Neural crest cell (in vitro differentiated cells): ENCODE data around the gene KDM6B. TPM values are rescaled to one million over a fixed set of nuclear protein-coding genes. Genes with fewer than 3 reads are reported as not detected.

Experiments used
- DNase-seq: peaks from one replicate; pipeline ENCODE4 v3.0.0; 2021; ENCODE audit warnings: low read depth, mixed read lengths, low spot score
- H3K27ac Mint-ChIP-seq: one replicate; pipeline ENCODE4 v1.8.0; 2021; ENCODE audit warnings: mild to moderate bottlenecking, mixed read lengths; ENCODE audit not compliant: unreplicated experiment
- H3K27me3 Mint-ChIP-seq: 2 replicates; pipeline ENCODE4 v1.8.0; 2021; ENCODE audit warnings: low read depth, mild to moderate bottlenecking, mixed read lengths
- H3K36me3 Mint-ChIP-seq: 2 replicates; pipeline ENCODE4 v1.8.0; 2021; ENCODE audit warnings: low read depth, mild to moderate bottlenecking, mixed read lengths
- H3K4me1 Mint-ChIP-seq: 2 replicates; pipeline ENCODE4 v1.8.0; 2021; ENCODE audit warnings: mixed read lengths
- H3K4me3 Mint-ChIP-seq: one replicate; pipeline ENCODE4 v1.8.0; 2021; ENCODE audit warnings: mild to moderate bottlenecking, mixed read lengths
- H3K9me3 Mint-ChIP-seq: 2 replicates; pipeline ENCODE4 v1.8.0; 2021; ENCODE audit warnings: mixed read lengths
- total RNA-seq: library from RNA; stranded (reverse); gene quantifications from 2 replicates; pipeline ENCODE4 v1.2.1, GENCODE V29; 2021
- TF ChIP-seq, protein P1 (sequence below): fragments of 200-600 bp; sonication (generic); conservative IDR thresholded peaks from 2 replicates; pipeline ENCODE4 v1.5.0; 2021; ENCODE audit warnings: antibody characterized with exemption, mild to moderate bottlenecking

KDM6B gene
- total RNA-seq, 1 donor from 2014 or later, result 70.2 TPM

DNA sequence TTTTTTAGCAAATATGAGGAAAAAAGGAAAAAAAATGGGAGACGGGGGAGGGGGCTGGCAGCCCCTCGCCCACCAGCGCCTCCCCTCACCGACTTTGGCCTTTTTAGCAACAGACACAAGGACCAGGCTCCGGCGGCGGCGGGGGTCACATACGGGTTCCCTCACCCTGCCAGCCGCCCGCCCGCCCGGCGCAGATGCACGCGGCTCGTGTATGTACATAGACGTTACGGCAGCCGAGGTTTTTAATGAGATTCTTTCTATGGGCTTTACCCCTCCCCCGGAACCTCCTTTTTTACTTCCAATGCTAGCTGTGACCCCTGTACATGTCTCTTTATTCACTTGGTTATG is 19.6 kb downstream of the KDM6B start:
- TF ChIP-seq, protein P1, sequence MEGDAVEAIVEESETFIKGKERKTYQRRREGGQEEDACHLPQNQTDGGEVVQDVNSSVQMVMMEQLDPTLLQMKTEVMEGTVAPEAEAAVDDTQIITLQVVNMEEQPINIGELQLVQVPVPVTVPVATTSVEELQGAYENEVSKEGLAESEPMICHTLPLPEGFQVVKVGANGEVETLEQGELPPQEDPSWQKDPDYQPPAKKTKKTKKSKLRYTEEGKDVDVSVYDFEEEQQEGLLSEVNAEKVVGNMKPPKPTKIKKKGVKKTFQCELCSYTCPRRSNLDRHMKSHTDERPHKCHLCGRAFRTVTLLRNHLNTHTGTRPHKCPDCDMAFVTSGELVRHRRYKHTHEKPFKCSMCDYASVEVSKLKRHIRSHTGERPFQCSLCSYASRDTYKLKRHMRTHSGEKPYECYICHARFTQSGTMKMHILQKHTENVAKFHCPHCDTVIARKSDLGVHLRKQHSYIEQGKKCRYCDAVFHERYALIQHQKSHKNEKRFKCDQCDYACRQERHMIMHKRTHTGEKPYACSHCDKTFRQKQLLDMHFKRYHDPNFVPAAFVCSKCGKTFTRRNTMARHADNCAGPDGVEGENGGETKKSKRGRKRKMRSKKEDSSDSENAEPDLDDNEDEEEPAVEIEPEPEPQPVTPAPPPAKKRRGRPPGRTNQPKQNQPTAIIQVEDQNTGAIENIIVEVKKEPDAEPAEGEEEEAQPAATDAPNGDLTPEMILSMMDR, result no peak
- H3K36me3 Mint-ChIP-seq, result peaks cover 7% of the 10 kb centered on the region
- peaks cover 10% of the 10 kb centered on the region for H3K27me3 Mint-ChIP-seq
- H3K4me1 Mint-ChIP-seq, result peaks cover 10% of the 10 kb centered on the region
- H3K9me3 Mint-ChIP-seq, result no peaks in the 10 kb centered on the region
- peak overlapping the region; percentile 60 for H3K4me3 Mint-ChIP-seq
- no peak overlapping the region for H3K27ac Mint-ChIP-seq
- DNase-seq, result no peak

DNA sequence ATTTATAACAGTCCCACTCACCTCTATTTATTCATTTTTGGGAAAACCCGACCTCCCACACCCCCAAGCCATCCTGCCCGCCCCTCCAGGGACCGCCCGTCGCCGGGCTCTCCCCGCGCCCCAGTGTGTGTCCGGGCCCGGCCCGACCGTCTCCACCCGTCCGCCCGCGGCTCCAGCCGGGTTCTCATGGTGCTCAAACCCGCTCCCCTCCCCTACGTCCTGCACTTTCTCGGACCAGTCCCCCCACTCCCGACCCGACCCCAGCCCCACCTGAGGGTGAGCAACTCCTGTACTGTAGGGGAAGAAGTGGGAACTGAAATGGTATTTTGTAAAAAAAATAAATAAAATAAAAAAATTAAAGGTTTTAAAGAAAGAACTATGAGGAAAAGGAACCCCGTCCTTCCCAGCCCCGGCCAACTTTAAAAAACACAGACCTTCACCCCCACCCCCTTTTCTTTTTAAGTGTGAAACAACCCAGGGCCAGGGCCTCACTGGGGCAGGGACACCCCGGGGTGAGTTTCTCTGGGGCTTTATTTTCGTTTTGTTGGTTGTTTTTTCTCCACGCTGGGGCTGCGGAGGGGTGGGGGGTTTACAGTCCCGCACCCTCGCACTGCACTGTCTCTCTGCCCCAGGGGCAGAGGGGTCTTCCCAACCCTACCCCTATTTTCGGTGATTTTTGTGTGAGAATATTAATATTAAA is 20.2 kb downstream of the KDM6B start:
- Mint-ChIP-seq H3K27me3 (peaks cover 10% of the 10 kb centered on the region), H3K27ac (no peak overlapping the region)

DNA sequence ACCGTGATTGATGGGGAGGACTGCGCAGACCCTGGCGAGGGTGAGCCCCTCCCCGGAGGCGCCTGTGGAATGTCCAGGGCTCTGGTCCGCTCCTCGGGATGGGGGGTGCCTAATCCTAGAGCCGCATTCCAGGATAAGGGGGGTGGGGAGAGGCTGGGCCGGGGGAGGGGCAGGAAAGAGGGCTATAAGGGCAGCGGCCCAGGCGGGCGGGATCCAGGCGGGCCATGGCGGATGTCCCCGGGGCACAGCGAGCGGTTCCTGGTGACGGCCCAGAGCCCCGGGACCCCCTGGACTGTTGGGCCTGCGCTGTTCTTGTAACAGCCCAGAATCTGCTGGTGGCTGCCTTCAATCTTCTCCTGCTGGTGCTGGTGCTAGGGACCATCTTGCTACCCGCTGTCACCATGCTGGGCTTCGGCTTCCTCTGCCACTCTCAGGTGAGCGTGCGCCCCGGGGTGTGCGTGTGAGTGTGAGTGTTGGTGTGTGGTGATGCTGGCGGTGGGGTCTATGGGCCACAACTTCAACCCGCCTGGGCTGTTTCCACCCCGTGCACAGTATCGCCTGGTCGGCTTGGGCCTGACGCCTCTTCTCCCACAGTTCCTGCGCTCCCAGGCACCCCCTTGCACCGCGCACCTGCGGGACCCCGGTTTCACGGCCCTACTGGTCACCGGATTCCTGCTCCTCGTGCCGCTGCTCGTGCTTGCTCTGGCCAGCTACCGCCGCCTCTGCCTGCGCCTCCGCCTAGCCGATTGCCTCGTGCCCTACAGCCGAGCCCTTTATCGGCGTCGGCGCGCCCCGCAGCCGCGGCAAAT is 21.0 kb downstream of the KDM6B start, which contains the start of gene TMEM88:
Gene TMEM88, plus strand, starts transcription at position 216 of the 809 bp plus-strand sequence. Its CDS starts 9 bp downstream, at position 225.
- TF ChIP-seq, protein P1, result no peak
- peaks cover 7% of the 10 kb centered on the region for H3K36me3 Mint-ChIP-seq
- DNase-seq, result no peak
- H3K27me3 Mint-ChIP-seq, result peaks cover 10% of the 10 kb centered on the region
- peak within 1 kb of the TSS; percentile 60 for H3K4me3 Mint-ChIP-seq
- no peaks in the 10 kb centered on the region for H3K9me3 Mint-ChIP-seq
- H3K4me1 Mint-ChIP-seq, result peaks cover 10% of the 10 kb centered on the region
- no peak within 1 kb of the TSS for H3K27ac Mint-ChIP-seq

More for the DNA sequence above, 20.2 kb downstream of the KDM6B start:
- TF ChIP-seq, protein P1, result no peak
- DNase-seq, result no peak
- Mint-ChIP-seq H3K4me1 (peaks cover 10% of the 10 kb centered on the region), H3K36me3 (peaks cover 7% of the 10 kb centered on the region), H3K9me3 (no peaks in the 10 kb centered on the region), H3K4me3 (peak overlapping the region; percentile 60)

DNA sequence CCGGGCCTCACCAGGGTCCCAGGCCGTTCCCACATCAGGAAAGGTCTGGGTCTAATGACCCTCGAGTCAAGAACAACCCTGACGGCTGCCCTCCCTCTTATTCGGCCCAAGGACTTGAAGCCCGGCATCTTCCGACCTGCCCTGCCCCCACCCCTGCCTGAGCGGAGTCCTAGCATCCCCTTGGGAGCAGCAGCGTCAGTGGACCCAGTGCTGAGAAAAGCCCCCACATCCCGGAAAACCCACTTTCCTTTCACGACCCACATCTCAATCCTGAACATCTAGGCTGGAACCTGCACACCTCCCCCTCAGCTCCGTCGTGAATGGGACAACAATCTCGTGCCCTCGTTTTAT is 21.6 kb downstream of the KDM6B start:
- H3K27me3 Mint-ChIP-seq, result peaks cover 10% of the 10 kb centered on the region
- no peak overlapping the region for H3K27ac Mint-ChIP-seq
- no peaks in the 10 kb centered on the region for H3K9me3 Mint-ChIP-seq
- H3K4me3 Mint-ChIP-seq, result no peak overlapping the region
- TF ChIP-seq, protein P1, result no peak
- peaks cover 10% of the 10 kb centered on the region for H3K4me1 Mint-ChIP-seq
- peaks cover 7% of the 10 kb centered on the region for H3K36me3 Mint-ChIP-seq
- DNase-seq, result peak; percentile 27

DNA sequence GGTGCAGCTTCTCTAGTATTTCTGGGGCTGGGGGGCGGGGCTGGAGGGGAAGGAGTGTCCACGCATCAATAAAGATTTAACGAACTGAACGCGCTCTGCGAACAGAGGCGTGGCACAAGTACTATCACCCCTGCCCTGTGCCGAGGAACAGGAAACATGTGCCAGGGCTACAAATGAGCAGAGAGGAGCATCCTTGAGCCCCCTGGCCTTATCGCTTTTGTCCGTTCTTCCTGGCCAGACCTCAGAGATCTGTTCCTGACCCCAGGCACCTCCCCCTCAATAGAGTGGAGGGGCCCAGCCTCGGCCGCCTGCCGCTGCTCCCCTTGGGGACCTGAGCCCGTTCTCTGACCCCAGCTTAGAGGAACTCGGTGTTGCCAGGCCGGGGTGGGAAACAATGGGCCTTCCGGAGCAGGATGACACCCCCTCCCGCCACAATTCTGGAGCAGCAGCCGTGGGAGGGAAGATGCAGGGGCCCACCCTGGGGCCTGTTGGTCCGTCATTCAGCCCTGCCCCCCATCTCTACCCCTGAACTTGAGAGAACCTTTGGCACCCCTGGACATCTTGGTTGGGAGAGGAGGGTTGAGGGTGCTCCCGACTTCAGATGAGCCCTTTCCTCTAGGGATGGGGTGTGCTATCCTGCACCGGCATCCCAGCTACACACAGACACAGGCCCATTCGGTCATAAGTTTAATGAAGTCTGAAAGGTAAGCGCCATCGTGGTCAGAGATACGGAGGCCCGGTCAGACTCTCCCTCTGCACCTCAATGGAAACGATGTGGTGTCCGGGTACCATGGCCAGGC is 22.2 kb downstream of the KDM6B start:
- peaks cover 7% of the 10 kb centered on the region for H3K36me3 Mint-ChIP-seq
- peaks cover 10% of the 10 kb centered on the region for H3K27me3 Mint-ChIP-seq
- TF ChIP-seq, protein P1, result no peak
- no peak overlapping the region for H3K27ac Mint-ChIP-seq
- H3K9me3 Mint-ChIP-seq, result no peaks in the 10 kb centered on the region
- peak; percentile 25 for DNase-seq
- H3K4me3 Mint-ChIP-seq, result no peak overlapping the region
- H3K4me1 Mint-ChIP-seq, result peaks cover 10% of the 10 kb centered on the region
